MM.1S (cell line): ENCODE data around the gene DNAAF5.

Experiments
- CTCF ChIP-seq: fragments of 300-600 bp; sonication (generic); IDR thresholded peaks from 2 replicates; pipeline ENCODE4 v1.5.1; 2016; ENCODE audit warnings: antibody characterized with exemption, low read length, mixed read lengths
- EZH2 ChIP-seq: fragments of 300-600 bp; sonication (generic); optimal IDR thresholded peaks from 2 replicates; pipeline ENCODE3; 2017; ENCODE audit warnings: low read depth, mild to moderate bottlenecking, antibody characterized with exemption, low read length, mixed read lengths

- no peak for TF ChIP-seq CTCF
- no peak for TF ChIP-seq EZH2
Measured at GRCh38 chr7:773622-773915, 47.1 kb downstream of the DNAAF5 start.
